Parathyroid adenoma (tissue), 2 donors: ENCODE results near the gene MND1.
A peak's percentile ranks its signal among the peaks of the same experiment; 100 is the strongest.

Source experiments
- H2AFZ ChIP-seq: fragments of 300-600 bp; sonication (generic); one replicate; pipeline ENCODE4 v1.7.0; 2017; ENCODE audit warnings: antibody characterized with exemption, mild to moderate bottlenecking
- H3K27ac ChIP-seq: fragments of 300-600 bp; sonication (generic); one replicate; pipeline ENCODE4 v1.7.0; 2017
- H3K27me3 ChIP-seq: fragments of 300-600 bp; sonication (generic); one replicate; pipeline ENCODE4 v1.7.0; 2017; ENCODE audit warnings: low read length; ENCODE audit not compliant: control insufficient read depth, insufficient read depth
- H3K36me3 ChIP-seq: fragments of 300-600 bp; sonication (generic); one replicate; pipeline ENCODE4 v1.7.0; 2017; ENCODE audit warnings: low read length; ENCODE audit not compliant: control insufficient read depth, insufficient read depth
- H3K4me1 ChIP-seq: fragments of 300-600 bp; sonication (generic); one replicate; pipeline ENCODE4 v1.7.0; 2017; ENCODE audit warnings: control low read depth
- H3K4me2 ChIP-seq: fragments of 300-600 bp; sonication (generic); one replicate; pipeline ENCODE4 v1.7.0; 2017; ENCODE audit warnings: low read length
- H3K4me3 ChIP-seq: fragments of 300-600 bp; sonication (generic); one replicate; pipeline ENCODE4 v1.7.0; 2017; ENCODE audit warnings: low read depth, low read length
- H3K79me2 ChIP-seq: fragments of 300-600 bp; sonication (generic); one replicate; pipeline ENCODE4 v1.7.0; 2017; ENCODE audit warnings: control low read depth
- H3K9ac ChIP-seq: fragments of 300-600 bp; sonication (generic); one replicate; pipeline ENCODE4 v1.7.0; 2017; ENCODE audit warnings: mild to moderate bottlenecking
- H3K9me3 ChIP-seq: fragments of 300-600 bp; sonication (generic); one replicate; pipeline ENCODE4 v1.7.0; 2017; ENCODE audit warnings: low read length; ENCODE audit not compliant: control insufficient read depth
- CTCF ChIP-seq: fragments of 300-600 bp; sonication (generic); IDR thresholded peaks from one replicate; pipeline ENCODE4 v1.7.0; 2017; ENCODE audit warnings: antibody characterized with exemption, mild to moderate bottlenecking
- donor health status: primary hyperparathyroidism.

MND1 gene

GRCh38 chr4:153310793-153311192 lies 33.7 kb upstream of the MND1 start:
- Histone ChIP-seq H3K9me3 (no peaks in the 10 kb centered on the region), H3K9ac (no peak overlapping the region), H3K4me1 (no peaks in the 10 kb centered on the region), H3K4me2 (no peak overlapping the region), H3K4me3 (no peak overlapping the region), H3K36me3 (no peaks in the 10 kb centered on the region), H3K27ac (no peak overlapping the region), H3K27me3 (no peaks in the 10 kb centered on the region), H2AFZ (no peak overlapping the region), H3K79me2 (no peaks in the 10 kb centered on the region)
- TF ChIP-seq CTCF: no peak

GRCh38 chr4:153314915-153315314 lies 29.6 kb upstream of the MND1 start:
- Histone ChIP-seq H3K9ac (no peak overlapping the region), H3K4me1 (no peaks in the 10 kb centered on the region), H3K4me2 (no peak overlapping the region), H3K36me3 (no peaks in the 10 kb centered on the region), H3K79me2 (no peaks in the 10 kb centered on the region), H3K4me3 (no peak overlapping the region), H2AFZ (no peak overlapping the region), H3K27me3 (no peaks in the 10 kb centered on the region), H3K9me3 (no peaks in the 10 kb centered on the region), H3K27ac (no peak overlapping the region)
- TF ChIP-seq CTCF: no peak

GRCh38 chr4:153318696-153319320 lies 25.7 kb upstream of the MND1 start:
- Histone ChIP-seq H3K9ac (no peak overlapping the region), H3K4me3 (no peak overlapping the region), H2AFZ (no peak overlapping the region), H3K9me3 (no peaks in the 10 kb centered on the region), H3K36me3 (no peaks in the 10 kb centered on the region), H3K4me1 (no peaks in the 10 kb centered on the region), H3K27ac (no peak overlapping the region), H3K79me2 (no peaks in the 10 kb centered on the region), H3K4me2 (no peak overlapping the region), H3K27me3 (no peaks in the 10 kb centered on the region)
- TF ChIP-seq CTCF: peak; percentile 53

GRCh38 chr4:153322791-153323190 lies 21.7 kb upstream of the MND1 start:
- H3K4me2 ChIP-seq: no peak overlapping the region
- no peak for TF ChIP-seq CTCF
- no peaks in the 10 kb centered on the region for H3K79me2 ChIP-seq
- H3K4me1 ChIP-seq: no peaks in the 10 kb centered on the region
- H3K9ac ChIP-seq: no peak overlapping the region
- no peak overlapping the region for H3K4me3 ChIP-seq
- H2AFZ ChIP-seq: no peak overlapping the region
- no peaks in the 10 kb centered on the region for H3K27me3 ChIP-seq
- H3K9me3 ChIP-seq: no peaks in the 10 kb centered on the region
- H3K36me3 ChIP-seq: no peaks in the 10 kb centered on the region
- no peak overlapping the region for H3K27ac ChIP-seq

GRCh38 chr4:153324046-153324445 lies 20.4 kb upstream of the MND1 start:
- no peaks in the 10 kb centered on the region for H3K9me3 ChIP-seq
- no peak overlapping the region for H3K4me3 ChIP-seq
- H3K36me3 ChIP-seq: no peaks in the 10 kb centered on the region

More at GRCh38 chr4:153324046-153324445, 20.4 kb upstream of the MND1 start:
- H3K4me2 ChIP-seq: no peak overlapping the region
- no peaks in the 10 kb centered on the region for H3K4me1 ChIP-seq
- no peak overlapping the region for H3K27ac ChIP-seq
- H3K27me3 ChIP-seq: no peaks in the 10 kb centered on the region
- no peaks in the 10 kb centered on the region for H3K79me2 ChIP-seq
- no peak for TF ChIP-seq CTCF
- H3K9ac ChIP-seq: no peak overlapping the region
- H2AFZ ChIP-seq: no peak overlapping the region
